Embryonic facial prominence (tissue), 1 donor: ENCODE measurements around the gene CELF4.

ENCODE experiments used
- DNase-seq: peaks from one replicate; pipeline ENCODE4 v3.0.0-alpha.2; 2016; ENCODE audit errors: extremely low spot score

Gene CELF4

DNA sequence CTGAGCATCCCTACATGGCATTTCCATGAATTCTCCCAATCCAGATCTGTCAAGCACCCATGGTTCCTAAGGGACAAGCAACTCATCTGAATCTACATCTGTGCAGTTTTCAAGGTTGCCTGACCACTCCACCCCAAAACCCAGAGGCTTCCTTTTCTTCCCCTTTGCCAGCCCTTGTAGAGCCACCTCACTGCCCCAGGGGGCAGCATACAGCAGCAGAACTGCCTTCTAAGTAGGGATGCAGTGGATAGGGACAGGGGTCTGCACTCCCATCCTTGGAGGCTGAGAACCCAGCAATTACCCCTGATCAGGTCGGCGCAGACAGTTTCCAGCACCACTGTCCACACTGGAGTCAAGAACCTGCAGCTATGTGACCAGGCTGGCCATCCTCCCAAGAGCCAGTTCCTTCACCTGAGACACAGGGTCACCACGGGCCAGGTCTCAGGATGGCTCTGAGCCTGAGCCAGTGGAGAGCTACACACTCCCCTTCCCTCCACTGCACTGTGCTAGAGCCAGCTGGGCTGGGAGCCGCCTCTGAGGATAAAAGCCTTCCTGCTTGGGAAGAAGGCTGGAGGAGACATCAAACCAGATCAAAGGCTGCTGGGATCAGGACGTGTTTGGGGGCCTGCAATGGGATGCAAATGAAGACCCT is 283.1 kb downstream of the CELF4 start:
- no peak for DNase-seq

DNA sequence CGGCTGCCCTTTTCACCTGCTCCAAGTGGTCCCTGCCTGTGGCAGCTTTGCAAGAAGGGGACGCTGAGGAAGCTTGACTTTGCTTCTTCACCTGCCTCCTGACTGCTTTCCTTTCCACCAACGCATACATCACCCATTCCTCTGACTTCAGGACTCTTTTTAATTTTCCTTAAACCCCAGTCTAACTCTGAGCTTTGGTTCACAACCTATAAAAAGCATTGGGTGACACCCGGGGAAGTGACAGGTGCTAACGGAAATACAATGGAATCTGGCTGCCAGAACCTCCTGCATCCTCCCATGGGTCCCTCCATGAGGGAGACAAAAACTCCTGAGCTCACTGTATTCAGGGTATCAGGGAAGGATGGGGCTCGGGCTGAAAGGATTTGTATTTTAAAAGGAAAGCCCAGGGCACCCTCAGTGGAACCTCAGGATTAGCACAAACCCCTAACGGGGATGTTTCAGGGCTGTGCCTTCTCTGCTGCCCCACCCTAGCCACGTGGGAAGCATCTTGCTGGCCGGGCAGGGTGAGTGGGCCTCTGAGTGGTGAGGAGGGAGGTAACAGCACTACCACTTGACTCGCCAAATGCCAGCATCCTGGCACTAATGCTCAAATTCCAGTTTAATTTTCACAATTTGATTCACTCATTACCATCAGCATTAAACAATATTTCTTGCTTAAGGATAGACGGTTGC is 284.8 kb downstream of the CELF4 start:
- no peak for DNase-seq

DNA sequence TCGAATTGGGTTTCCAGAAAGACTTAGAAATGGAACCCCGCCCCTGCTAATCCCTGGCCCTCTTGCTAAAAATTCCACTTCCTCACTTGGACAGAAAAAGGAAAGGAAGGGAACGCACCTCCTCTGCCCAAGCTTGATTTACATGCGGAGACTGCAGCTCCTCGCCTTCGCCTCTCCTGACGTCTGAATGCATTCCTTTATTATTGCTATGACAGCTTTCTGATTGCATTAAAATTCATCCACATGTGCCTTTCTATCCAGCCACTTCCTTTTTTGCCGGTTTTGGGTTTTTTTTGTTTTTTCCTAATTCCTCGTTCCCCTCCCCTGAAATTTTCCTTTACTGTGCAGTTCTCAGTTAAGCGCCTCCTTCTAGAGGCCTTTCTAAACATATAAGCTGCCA is 287.8 kb downstream of the CELF4 start:
- DNase-seq, result no peak

DNA sequence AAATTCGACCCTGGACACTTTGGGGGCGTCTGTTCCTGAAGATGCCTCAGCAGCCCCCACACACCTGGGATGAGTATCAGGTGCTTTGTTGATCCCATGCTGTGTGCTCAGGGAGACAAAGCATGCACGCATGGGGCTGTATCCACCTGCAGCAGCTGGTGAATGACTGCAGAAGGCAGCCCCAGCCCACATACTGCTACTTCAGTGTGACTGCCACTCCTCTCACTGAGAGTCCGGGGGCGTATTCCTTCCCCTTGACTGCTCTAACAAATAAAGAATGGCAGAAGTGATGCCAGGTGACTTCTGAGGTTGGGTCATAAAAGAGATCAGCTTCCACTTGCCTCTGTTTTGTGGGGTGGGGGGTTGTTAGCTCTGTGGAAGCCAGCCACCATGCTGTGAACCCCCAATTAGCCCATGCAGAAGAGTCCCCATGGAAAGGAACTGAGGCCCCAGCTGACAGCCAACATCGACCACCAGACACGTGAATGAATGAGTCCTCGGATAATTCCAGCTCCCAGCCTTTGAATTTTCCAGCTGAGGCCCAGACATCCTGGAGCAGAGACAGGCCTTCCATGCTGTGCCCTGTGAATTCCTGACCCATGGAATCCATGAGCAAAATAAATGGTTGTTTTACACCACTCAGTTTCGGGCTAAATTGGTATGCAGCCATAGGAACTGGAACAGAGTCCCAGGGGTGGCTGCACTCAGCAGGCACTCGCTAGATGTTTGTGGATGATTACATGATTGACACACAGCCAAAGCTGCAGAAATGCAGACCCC is 289.3 kb downstream of the CELF4 start:
- DNase-seq, result no peak

DNA sequence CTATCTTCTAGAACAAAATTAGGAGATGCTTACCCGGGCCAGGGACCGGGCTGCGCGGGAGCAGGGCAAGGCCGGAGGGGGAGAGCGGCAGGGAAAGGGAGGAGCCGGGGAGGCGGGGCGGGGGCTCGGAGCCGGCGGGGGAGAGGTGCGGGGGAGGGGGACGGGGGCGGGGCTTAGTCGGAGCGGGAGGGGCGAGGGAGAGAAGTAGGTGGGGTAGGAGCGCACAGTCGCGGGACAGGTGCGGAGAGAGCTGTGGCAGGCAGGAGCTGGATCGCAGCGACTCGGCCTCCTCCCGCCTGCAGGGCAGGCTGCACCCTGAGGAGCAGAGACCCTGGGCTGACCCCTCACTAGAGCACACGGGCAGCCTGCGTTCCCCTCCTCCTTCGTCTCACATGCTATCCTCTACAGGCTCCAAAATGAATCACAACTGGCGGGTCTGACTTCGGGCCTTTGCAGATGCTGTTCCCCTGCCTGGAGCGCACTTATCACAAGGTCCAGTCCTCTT is 290.3 kb downstream of the CELF4 start:
- no peak for DNase-seq

DNA sequence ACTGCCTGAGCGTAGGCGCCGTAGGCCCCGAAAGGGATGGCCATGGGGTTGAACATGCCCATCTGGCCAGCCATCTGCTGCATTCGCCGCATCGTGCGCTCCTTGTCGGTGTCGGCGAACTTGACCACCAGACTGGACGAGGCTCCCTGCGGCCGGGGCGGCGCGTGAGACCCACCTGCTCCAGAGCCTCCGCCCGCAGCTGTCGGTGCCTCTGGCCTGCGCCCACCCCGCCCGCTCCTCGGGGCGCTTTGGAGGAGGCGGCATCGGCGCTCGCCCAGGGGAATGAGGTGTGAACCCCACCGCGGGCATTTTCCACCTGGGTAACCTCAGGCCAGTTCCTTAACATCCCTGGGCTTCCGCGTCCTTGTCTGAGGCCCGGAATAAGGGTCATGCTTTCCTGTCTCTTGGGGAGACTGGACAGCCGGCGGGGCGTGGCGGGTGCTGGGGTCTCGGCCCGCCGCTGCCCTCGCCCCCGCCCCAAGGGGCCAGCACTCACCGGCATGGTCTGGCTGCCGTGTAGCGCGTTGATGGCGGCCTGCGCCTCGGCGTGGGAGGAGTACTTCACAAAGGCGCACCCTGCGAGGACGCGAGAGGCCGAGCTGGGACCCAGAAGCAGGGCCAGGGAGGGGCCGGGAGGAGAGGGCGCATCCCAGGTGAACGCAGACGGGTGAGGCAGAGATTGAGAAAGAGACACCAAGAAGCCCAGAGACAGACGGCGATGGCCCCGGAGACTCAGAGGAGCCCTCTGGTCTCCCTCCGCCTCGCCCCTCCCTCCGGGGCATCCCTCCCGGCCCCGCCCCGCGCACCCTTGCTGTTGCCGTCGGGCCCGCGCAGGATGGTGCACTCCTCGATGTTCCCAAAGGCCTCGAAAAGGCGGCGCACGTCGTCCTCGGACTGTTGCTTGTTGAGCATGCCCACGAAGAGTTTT is 291.0 kb downstream of the CELF4 start:
- DNase-seq, result no peak

DNA sequence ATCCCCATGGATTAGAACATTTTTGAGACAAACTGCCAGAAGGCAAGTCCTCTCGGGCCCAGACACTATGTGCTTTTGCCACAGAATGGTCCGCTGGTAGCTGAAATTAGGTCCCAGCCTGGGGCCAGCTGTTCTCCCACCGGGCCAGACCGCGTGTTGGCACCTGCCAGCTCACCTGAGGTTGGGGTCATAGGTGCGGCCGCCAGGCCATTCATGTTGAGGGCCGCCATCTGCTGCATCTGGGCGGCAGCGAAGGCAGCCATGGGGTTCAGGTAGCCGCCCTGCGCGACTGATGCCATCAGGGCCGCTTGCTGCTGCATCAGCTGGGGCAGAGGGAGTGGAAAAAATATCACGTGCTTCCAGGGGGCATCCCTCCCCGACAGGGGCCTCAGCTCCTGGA is 292.8 kb downstream of the CELF4 start:
- no peak for DNase-seq

DNA sequence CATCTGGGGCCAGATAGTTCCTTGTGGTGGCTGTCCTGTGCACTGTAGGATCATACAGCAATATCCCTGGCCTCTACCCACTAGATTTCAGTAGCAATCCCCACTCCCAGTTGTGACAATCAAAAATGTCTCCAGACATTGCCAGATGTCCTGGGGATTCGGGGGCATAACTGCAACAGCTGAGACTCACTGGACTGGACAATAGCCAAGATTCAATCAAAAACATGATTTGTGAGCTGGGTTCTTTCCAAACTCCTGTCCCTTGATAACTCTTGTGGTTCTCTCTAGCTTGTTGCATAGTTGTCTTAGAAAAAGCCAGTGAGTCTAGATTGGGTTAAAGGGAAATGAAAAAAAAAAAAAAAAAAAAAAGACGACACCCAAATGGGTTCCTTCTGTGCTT is 293.4 kb downstream of the CELF4 start:
- no peak for DNase-seq

DNA sequence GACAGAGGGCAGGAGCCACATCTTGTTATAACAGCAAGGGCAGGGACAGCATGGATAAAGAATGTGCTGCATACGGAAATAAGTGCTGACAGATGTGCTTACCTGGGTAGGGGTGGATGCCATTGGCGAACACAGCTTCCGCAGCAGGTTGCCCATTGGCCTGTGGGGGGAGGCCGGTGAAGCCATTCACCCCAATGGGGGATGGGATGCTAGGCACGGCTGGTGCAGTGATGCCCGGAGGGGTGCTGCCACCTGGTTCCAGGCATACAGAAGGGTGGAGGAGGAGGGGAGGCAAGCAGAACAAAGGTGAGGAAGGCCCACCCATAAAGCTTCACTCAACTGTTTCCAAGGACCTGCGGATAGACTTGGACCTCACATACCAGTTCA is 294.9 kb downstream of the CELF4 start:
- no peak for DNase-seq

DNA sequence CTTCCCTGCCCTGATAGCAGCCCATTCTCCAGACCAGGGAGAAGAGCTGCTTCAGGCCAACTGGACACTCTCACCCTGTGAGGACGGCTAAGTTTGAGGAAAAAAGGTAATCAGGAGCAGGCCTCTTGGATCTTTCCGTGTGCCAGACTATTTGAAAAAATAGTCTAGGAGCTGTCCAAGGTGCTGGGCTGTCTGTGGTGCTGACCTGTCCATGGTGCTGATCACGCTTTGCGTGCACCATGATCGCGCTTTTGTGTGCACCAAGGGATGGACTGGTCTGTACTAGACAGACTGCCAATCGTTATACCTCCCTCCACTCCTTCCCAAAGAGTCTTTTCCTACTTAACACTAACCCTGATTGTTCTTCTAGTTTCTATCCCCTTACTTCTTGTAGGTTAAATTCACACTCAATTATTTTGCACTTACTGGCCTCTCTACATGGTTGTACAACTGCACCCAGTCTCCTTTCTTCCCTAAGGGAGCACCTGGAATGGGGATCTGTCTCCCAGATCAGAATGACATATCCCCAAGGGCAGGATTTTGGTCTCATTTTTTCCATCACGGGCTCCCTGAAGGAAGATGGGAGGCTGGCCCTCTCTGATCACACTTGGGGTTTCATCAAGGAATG is 295.4 kb downstream of the CELF4 start:
- peak; percentile 43 for DNase-seq

DNA sequence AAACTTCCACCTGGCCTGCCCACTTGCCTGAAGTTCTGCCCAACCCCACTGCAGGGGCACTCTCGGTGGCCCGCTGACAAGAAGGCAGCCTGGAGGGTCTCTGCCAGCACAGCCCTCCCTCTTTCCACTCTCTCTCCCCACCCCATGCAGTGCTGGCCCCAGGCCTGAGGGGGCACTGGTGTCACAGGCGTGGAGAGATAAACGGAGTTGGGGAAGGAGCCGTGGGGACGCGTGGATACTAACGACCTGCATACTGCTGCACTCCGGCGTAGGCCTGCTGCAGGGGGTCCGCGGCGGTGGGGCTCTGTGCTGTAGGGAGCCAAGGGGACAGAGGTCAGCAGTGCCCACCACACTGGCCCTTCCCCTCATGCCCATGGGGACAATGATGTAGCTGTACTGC is 299.3 kb downstream of the CELF4 start:
- no peak for DNase-seq

DNA sequence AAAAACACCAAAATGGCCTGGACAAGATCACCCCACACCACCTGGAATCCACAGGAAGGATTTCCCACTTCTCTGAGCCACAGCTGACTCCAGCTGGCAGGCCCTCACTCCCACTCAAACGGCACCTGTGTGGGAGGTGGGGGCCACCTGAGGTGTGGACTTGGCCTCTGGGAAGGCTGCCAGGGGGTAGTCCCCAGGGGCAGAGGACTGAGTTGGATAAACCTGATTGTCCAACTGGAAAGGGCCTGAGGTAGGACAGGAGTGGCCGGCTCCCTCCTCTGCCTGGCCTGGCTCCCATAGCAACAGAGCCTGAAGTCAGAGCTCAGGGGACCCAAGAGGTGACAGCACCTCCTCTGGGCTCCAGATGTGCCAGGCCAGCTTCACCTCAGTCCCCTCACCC is 300.2 kb downstream of the CELF4 start:
- no peak for DNase-seq

DNA sequence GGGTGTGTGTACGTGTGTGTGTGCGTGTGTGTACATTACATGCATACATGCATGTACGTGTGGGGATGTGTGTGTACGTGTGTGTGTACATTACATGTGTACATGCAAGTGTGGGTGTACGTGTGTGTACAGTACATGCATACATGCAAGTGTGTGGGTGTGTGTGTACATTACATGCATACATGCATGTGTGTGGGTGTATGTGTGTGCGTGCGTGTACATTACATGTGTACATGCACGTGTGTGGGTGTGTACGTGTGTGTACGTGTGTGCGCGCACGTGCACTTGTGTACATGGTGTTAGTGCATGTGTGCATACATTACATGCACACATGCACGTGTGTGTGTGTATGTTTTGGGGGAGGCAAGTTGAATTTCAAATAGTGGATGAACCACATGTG is 300.6 kb downstream of the CELF4 start:
- DNase-seq, result no peak

DNA sequence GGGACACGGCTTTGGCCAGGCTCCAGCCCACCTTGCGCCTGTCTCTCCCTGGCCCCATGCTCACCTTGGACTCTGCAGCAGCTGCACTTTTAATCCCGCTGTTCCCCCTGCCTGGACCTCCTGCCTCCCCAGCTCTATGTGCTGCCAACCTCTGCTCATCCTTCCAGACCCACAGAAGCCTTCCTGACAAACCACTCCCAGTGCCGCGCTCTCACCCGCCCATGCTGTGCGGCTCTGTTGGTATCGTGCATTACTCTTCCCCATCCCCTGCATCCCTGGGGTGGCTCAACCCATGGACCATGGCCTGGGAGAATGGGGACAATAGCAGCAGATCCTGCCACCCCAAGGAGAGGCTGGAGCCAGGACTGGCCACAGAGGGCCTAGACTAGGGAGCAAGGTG is 303.6 kb downstream of the CELF4 start:
- no peak for DNase-seq

DNA sequence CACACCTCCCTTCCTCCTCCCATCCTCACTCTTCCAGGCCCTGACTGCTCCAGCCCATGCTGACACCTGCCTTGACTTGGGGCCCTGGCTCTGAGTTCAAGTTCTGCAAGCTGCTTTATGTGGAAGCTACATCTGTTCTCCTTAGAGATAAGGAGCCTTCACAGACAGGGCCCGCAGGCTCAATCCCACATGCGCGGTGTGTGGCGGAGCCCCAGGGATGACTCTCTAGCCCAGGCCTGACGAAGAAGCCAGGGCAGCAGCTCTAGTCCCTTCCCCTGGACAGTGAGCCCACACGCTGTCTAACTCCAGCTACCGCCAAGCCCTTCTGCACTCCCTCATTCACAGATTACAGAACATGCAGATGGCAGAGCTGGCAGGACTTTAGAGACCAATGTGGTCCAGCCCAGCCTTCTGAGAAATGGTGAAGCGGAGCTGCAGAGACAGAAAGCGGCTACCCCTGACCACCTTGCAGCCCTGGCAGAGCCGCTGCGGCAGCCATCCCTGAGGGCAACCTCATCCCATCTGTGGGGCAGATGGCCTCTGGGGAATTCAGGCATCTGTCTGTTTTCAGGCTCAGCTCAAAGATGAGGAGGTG is 304.3 kb downstream of the CELF4 start:
- DNase-seq, result no peak

DNA sequence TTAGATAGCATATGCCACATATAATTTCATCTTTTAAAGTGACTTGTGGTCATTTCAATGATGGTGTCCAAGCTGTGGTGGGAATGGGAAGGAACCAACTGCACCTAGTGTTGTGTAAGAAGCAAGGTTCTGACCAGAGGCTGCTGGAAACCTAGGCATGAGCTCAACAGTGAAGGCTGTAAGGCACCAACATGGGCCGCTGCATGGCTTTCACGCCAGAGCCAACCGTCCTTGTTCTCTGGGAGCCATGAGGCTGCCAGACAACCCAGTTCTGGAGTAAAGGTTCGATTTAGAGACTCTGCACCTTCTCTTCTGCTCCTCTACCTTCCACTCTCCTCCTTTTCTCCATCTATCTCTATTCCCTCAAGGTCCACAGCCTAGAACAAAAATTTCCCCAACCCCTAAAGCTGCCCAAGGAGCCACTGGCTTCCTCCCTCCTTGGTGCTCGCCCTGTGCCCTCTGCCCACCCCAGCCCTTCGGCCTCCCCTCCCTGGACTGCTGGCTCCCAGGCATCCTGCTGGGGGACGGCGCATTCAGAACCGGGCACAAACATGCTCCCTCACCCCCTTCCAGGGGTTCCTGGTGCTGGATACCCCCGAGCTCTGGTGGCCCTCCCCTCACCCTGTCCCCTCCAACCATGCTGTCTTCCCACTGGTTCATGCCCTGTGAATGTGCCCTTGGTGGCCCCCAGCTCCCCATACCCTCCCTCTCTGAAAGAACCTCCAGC is 305.1 kb downstream of the CELF4 start:
- DNase-seq, result no peak

DNA sequence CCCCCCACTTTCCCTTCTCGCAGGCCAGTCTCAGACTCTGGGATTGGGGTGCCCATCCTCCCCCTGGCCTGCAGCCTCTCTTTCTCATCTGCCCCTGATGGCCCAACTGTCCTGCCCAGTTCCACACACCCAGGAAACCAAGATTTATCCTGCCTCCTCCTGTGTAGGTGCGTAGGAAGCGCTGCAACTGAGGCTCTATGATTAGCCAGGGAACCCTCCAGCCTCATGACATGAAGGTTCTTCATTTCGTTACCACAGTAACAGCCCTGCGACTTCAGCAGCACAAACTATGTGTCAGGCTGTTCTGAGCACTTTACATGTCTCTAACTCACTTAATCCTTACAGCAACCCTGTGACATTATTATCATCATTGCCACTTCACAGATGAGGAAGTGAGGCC is 305.9 kb downstream of the CELF4 start:
- DNase-seq, result no peak

DNA sequence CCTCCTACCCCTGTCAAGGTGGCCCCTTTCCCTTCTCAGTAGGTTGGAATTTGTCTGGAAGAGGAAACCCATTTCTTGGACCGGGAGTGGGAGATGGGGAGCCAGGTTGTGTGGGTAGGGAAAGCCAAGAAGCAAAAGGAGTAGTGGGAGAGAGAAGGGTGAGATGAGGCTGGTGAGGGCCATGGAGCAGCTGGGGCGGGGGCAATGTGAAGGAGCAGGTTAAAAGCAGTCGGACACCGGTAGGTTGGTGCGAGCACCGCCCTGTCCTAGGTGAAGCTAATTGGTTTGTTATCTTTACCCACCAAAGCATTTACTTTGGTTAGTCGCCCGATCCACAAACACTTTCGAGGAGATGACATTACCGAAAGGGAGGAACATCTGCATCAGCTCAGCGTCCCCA is 306.8 kb downstream of the CELF4 start:
- no peak for DNase-seq

DNA sequence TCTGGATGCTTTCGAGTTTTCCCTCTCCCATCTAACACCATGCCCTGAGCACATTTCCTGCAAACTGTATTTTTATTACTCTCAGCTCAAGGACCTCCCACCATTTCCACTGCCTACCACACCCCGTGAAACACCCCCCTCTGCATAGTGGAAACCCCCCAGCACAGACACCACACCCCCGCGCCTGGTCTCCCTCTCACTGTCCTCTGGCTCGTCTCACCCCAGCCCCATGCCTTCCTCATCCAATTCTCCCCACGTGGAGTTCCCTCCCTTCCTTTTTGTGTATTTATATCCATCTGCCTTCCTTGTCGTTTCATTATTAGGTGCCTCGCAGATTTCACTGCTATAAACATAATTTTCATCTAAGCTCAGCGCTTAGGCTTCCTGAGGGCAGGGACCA is 307.5 kb downstream of the CELF4 start:
- no peak for DNase-seq

DNA sequence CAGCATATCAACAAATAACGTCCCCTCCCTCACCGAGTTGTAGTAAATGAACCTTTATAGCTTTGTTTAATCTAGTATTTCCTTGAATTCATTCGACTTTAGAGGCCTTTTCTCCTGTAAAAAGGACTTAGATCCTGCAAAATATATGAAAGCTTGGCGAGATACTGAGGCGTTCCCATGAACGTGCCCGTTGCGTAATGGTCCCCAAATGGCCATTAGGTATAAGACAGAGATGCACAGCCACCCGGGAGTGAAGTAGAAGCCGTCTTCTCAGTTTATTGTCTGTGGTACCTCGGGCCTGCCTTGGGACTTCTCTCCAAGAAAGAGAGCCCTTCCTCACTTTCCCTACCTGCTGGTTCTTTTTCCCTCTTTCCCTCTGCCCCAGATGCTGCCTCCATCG is 310.6 kb downstream of the CELF4 start:
- DNase-seq, result no peak
